ENCODE results near the gene SMCO2. TPM values are rescaled to one million over a fixed set of nuclear protein-coding genes. Genes with fewer than 3 reads are reported as not detected.

The SMCO2 gene
- total RNA-seq, 2 donors from 2014 or later = 0.31 to 1.0 TPM

GRCh38 chr12:27400856-27401354 is 45.6 kb upstream of the SMCO2 start:
- H3K36me3 ChIP-seq (ENCODE audit: control insufficient read depth, insufficient read depth, low read length) = peaks cover 30% of the 10 kb centered on the region
- Mint-ChIP-seq H3K27ac (no peak overlapping the region), H3K9me3 (peaks cover 26% of the 10 kb centered on the region), H3K36me3 (ENCODE audit: low read depth) (peaks cover 46% of the 10 kb centered on the region), H3K27me3 (ENCODE audit: insufficient read depth) (no peaks in the 10 kb centered on the region), H3K4me3 (no peak overlapping the region), H3K4me1 (no peaks in the 10 kb centered on the region)
- H3K4me3 ChIP-seq (ENCODE audit: low read length) = no peak overlapping the region
- no peak for TF ChIP-seq CTCF (conservative IDR thresholded peaks at IDR 0.05)
- no peak overlapping the region for H3K27ac ChIP-seq (ENCODE audit: low read depth, low read length)
- WGBS, 2 experiments (ENCODE audit: insufficient coverage in 1 of 2, insufficient read length in 1 of 2) = 88 to 95% methylated on average over 3 to 5 of the region's 5 CpGs
- peaks cover 20% of the 10 kb centered on the region for H3K9me3 ChIP-seq (ENCODE audit: control insufficient read depth, low read length)
- no peak overlapping the region for H3K9ac ChIP-seq (ENCODE audit: extremely low read depth, low read length, poor library complexity, severe bottlenecking)
- no peaks in the 10 kb centered on the region for H3K27me3 ChIP-seq (ENCODE audit: control insufficient read depth, insufficient read depth, low read length, poor library complexity, severe bottlenecking)
- DNase-seq = no peak
- H3K4me1 ChIP-seq (ENCODE audit: control insufficient read depth, insufficient read depth, low read length) = no peaks in the 10 kb centered on the region

DNA sequence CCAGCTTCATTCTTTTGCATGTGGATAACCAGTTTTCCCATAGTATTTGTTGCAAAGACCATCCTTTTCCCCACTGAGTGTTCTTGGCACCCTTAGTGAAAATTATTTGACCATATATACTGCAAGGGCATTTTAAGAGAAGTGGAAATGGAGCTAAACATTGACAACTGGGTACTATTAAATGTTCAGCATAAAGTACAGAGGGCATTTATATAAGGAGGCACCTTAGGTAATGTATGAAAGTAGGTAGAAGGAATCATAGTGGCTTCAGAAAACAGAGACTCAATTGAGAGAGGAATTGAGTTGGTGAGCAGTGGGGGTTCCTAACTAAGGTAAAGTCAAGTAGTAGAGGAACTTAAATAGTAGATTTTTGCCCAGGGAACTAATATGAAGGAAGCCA is 34.5 kb upstream of the SMCO2 start:
- H3K9me3 ChIP-seq (ENCODE audit: control insufficient read depth, low read length) = peaks cover 4% of the 10 kb centered on the region
- no peak for DNase-seq
- H3K36me3 Mint-ChIP-seq (ENCODE audit: low read depth) = peaks cover 9% of the 10 kb centered on the region
- H3K4me1 Mint-ChIP-seq = peaks cover 6% of the 10 kb centered on the region
- no peak overlapping the region for H3K27ac ChIP-seq (ENCODE audit: low read depth, low read length)
- no peaks in the 10 kb centered on the region for H3K4me1 ChIP-seq (ENCODE audit: control insufficient read depth, insufficient read depth, low read length)
- no peaks in the 10 kb centered on the region for H3K27me3 ChIP-seq (ENCODE audit: control insufficient read depth, insufficient read depth, low read length, poor library complexity, severe bottlenecking)
- H3K27me3 Mint-ChIP-seq (ENCODE audit: insufficient read depth) = no peaks in the 10 kb centered on the region
- no peaks in the 10 kb centered on the region for H3K36me3 ChIP-seq (ENCODE audit: control insufficient read depth, insufficient read depth, low read length)
- H3K4me3 ChIP-seq (ENCODE audit: low read length) = no peak overlapping the region
- H3K4me3 Mint-ChIP-seq = no peak overlapping the region
- no peak for TF ChIP-seq CTCF (conservative IDR thresholded peaks at IDR 0.05)
- H3K9me3 Mint-ChIP-seq = peaks cover 10% of the 10 kb centered on the region
- H3K27ac Mint-ChIP-seq = no peak overlapping the region
- no peak overlapping the region for H3K9ac ChIP-seq (ENCODE audit: extremely low read depth, low read length, poor library complexity, severe bottlenecking)

DNA sequence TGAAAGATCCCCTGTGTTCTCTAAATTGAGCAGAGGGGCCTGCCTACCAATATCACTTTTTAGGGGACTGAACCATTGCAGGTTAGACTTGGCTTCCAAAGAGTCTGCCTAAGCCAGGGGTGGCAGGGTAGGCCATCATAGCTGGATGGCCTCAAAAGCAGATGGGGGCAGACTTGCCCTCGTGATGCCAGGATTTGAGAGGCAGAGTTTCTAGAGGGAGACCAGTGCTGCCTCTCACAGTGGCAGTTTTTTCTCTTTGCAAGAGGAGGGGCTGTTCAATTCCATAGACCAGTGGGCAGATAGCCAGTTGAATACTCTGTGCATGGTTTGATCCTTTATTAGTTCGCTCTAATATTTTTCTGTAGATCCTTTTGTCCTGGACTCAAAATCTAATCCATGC is 23.8 kb upstream of the SMCO2 start:
- Mint-ChIP-seq H3K4me1 (peaks cover 13% of the 10 kb centered on the region), H3K4me3 (no peak overlapping the region), H3K9me3 (peaks cover 7% of the 10 kb centered on the region), H3K36me3 (ENCODE audit: low read depth) (peaks cover 31% of the 10 kb centered on the region), H3K27me3 (ENCODE audit: insufficient read depth) (no peaks in the 10 kb centered on the region), H3K27ac (no peak overlapping the region)
- H3K9ac ChIP-seq (ENCODE audit: extremely low read depth, low read length, poor library complexity, severe bottlenecking) = no peak overlapping the region
- H3K27ac ChIP-seq (ENCODE audit: low read depth, low read length) = no peak overlapping the region
- no peak overlapping the region for H3K4me3 ChIP-seq (ENCODE audit: low read length)
- WGBS, 2 experiments (ENCODE audit: insufficient coverage in 1 of 2, insufficient read length in 1 of 2) = 86 to 92% methylated on average over 1 to 2 of the region's 2 CpGs
- H3K27me3 ChIP-seq (ENCODE audit: control insufficient read depth, insufficient read depth, low read length, poor library complexity, severe bottlenecking) = no peaks in the 10 kb centered on the region
- TF ChIP-seq CTCF (conservative IDR thresholded peaks at IDR 0.05) = peak; percentile 27
- H3K4me1 ChIP-seq (ENCODE audit: control insufficient read depth, insufficient read depth, low read length) = no peaks in the 10 kb centered on the region
- H3K36me3 ChIP-seq (ENCODE audit: control insufficient read depth, insufficient read depth, low read length) = peaks cover 20% of the 10 kb centered on the region
- DNase-seq = peak; percentile 55
- peaks cover 12% of the 10 kb centered on the region for H3K9me3 ChIP-seq (ENCODE audit: control insufficient read depth, low read length)

Measured in endodermal cell (in vitro differentiated cells).